Activated CD4-positive, alpha-beta T cell treated with anti-CD3 and anti-CD28 coated beads for 1 hour (primary cell): ENCODE data around the gene ALOXE3.
"Not testable (repeated sequence)": the region's sequence is repeated elsewhere in the genome, so short reads cannot be mapped to it uniquely, and the experiment has no call there.

Experiments used
- DNase-seq: peaks from one replicate; pipeline ENCODE4 v3.0.0-alpha.2; 2020

ALOXE3 gene

GRCh38 chr17:8087952-8088230 lies 30.4 kb downstream of the ALOXE3 start:
- DNase-seq: no peak

DNA sequence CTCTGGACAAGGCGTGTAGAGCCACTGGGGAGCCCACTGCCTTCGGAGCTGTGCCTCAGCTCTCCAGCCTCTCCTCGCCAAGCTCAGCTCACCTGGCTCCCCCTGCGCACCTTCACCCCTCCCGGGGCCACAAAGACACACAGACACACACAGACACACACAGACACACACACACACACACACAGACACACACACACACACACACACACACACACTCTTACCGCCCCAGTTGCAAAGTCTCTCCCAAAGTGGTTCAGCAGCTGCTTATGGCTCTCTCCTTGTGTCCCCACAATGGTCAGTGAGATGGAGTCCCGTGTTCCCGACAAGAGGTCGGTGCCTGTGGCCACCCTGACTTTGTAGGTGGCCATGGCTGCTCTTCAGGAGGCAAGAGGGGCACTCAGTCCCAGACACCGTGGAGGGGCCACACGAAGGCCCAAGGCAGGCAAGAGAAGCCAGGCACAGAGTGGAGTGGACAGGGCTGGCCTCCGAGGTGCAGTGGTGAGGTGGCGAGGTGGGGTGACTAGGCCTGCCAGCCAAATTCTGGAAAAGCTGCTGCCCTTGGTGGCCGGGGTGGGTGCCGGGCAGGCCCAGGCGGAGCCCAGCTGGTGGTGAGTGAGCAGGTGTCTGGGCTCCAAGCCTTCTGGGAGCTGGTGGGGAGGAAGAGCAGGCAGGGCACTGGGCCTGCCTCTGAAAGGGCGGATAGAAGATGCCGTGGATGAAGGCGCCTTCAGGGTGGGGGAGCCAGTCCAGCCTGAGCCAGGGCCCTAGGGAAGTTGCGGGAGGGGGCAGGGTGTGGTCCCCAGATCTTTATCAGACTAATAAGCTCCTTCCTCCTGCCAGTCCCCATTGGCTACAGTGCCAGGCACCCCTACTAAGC lies 31.0 kb downstream of the ALOXE3 start, which contains the start of gene ALOX12B:
TSS of gene ALOX12B (minus strand) at position 642 of the 877 bp plus-strand sequence. CDS start at position 368, 274 bp downstream.
- DNase-seq: no peak

DNA sequence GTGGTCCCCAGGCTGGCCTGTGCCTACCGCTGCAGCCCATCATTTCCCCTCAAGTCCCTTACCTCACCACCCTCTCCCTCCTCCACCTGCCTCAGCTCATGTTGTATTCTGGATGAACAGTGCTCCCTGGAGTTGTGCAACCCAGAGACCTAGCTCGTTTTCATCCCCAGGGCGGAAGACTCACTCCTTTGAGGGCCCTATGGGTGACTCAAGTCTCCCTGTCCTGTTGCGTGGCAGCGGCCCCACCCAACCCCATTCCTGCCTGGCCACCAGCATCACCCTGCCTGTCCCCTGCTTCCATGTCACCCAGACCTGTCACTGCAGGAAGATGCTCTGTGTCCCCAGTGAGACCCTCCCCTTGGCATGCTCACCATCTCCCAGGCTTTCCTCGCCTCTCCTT lies 34.1 kb downstream of the ALOXE3 start:
- DNase-seq: no peak

DNA sequence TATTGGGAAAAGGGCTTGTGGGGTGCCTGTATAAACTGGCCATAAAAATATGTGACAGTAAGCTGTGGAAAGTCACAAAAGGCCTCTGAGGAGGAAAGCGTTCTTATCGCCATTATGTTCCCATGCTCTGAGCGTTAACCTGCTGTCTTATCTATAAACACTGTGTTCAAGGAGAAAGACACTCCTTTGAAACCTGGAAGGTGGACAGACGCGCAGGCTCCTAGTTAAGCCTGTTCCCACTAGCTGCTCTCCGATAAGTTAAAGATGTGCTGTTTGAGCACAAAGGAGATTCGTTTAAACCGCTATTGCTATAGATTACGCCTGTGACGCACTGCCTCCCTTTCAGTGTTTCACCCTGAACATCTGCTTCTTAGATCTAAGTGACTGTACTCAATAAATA lies 36.0 kb downstream of the ALOXE3 start:
- DNase-seq: no peak

DNA sequence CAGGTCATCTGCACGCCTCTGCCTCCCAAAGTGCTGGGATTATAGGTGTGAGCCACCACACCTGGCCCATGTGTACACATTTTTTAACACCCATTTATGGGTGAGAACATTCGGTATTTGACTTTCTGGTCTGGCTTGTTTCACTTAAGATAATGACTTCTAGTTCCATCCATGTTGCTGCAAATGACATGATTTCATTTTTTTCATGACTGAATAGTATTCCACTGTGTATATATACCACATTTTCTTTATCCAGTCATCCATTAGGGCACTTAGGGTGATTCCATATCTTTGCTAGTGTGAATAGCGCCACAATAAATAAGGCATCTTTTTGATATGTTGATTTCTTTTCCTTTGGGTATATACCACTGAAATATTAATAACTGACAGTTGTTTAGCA lies 36.4 kb downstream of the ALOXE3 start:
- no peak for DNase-seq

GRCh38 chr17:8080799-8081219 lies 37.5 kb downstream of the ALOXE3 start:
- DNase-seq: no peak

GRCh38 chr17:8080208-8080798 lies 38.0 kb downstream of the ALOXE3 start:
- no peak for DNase-seq

- DNase-seq: peak; percentile 68
These were observed 38.8 kb downstream of the ALOXE3 start for GRCh38 chr17:8079291-8080207.

DNA sequence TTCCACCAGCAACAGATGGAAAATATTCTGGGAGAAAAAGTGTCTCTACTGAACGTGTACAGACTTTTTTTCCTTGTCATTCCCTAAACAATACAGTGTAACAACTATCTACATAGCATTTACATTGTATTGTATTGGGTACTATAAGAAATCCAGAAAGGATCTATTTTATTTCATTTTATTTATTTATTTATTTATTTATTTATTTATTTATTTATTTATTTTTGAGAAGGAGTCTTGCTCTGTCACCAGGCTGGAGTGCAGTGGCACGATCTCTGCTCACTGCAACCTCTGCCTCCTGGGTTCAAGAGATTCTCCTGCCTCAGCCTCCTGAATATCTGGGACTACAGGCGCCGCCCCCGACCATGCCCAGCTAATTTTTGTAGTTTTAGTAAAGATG lies 40.4 kb downstream of the ALOXE3 start:
- not testable (repeated sequence) for DNase-seq

DNA sequence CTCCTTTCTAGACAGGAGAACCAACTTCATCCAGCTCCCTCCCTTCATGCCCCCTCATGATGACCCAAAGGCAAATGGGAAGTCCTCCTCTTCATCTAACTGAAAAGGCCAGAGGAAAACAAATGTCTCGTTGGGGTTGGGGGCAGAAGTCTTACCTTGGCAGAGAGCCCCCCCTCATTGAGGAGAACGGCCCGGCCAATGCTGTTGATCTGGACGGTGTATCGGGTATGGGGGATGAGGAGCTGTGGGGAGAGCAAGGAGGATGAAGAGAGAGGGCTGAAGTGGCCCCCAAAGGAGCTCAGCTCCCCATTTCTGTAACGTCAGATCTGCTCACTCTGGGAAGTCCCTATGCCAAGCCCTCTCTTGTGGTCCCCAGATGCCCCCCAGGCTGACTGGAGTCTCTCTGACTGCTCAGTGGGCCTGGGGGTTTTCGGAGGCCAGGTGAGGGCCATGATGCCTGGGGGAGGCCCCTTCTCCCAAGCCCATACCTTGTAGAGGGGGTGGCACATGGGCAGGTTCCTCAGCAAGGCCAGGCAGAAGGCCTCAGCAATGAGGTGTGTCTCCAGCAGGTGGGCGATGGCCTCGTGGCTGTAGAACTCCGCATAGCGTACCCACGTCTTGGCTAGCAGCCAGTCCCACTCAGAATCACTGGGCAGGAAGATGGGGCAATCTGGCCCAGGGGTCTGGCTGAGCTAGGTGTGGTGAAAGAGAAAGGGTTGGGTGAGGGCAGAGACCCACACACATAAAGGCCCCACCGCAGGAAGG lies 41.6 kb downstream of the ALOXE3 start:
- no peak for DNase-seq

DNA sequence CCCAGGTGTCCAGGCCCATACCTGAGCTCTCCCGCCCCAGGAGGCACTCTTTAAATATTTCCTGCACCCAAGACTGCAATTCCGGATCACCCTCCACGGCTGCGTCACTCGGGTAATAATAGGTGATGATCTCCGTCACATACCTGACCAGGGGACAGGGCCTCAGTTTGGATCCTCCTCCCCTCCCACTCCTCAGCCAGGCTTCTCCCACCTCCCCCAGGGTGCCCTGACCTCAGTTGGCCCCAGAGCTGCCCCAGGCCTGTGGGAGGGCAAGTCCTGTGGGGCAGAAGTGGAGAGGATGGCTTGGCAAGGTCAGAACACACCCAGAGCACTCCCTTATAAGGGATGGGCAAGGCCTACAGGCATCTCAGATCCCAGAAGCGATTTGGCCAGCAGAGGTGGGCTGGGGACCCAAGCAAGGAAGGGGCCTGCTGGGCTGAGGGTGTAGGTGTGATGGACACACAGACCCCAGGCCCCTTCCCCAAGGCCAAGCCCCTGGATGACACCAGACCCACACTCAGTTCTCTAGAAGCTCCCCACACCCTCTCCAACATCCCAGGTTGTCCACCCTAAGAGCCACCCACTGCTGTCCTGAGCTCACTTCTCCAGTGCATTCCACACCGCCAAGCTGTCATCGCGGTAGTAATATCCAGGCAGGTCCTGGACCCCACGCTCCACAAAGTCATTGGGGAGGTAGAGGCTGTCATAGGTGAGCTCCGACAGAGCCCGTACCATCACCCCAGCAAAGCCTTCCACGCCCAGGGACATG lies 42.6 kb downstream of the ALOXE3 start:
- DNase-seq: no peak

- DNase-seq: no peak
These were observed 43.2 kb downstream of the ALOXE3 start for GRCh38 chr17:8075081-8075480.

- no peak for DNase-seq
These were observed 43.8 kb downstream of the ALOXE3 start for GRCh38 chr17:8074554-8074953.

GRCh38 chr17:8073627-8074484 lies 44.5 kb downstream of the ALOXE3 start:
- DNase-seq: peak; percentile 78

- no peak for DNase-seq
These were observed 45.4 kb downstream of the ALOXE3 start for GRCh38 chr17:8072729-8073461.

GRCh38 chr17:8072341-8072728 lies 46.0 kb downstream of the ALOXE3 start:
- DNase-seq: no peak

DNA sequence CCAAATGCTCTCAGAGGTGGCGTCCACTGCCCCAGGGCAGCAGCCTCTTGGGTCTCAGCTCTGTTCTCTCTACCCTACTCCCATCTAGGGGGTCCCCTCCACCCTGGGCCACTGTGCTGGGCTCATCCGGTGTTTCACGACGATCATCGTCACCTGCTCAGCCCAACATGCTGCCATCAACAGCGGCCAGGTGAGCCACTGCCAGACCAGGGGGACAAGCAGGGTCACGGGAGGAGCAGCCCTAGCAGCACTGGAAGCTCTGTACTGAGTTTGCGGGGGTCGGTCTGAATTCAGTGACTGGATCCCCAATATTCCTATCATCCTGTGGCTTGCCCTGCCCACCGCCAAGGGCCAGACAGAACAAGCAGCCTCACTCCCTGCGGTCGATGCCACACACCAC lies 46.8 kb downstream of the ALOXE3 start:
- no peak for DNase-seq

GRCh38 chr17:8069587-8069860 lies 48.8 kb downstream of the ALOXE3 start:
- DNase-seq: no peak

- DNase-seq: no peak
These were observed 49.4 kb downstream of the ALOXE3 start for GRCh38 chr17:8068736-8069586.

GRCh38 chr17:8067806-8068205 lies 50.5 kb downstream of the ALOXE3 start:
- DNase-seq: no peak
